CD4-positive, alpha-beta T cell treated with Interleukin-4 for 4 hours (primary cell): ENCODE measurements around the gene OBSL1.

Experiments used
- DNase-seq: peaks from one replicate; pipeline ENCODE4 v3.0.0-alpha.2; 2020

OBSL1 gene

GRCh38 chr2:219595256-219595655 is 23.9 kb upstream of the OBSL1 start:
- no peak for DNase-seq

GRCh38 chr2:219593154-219593553 is 21.8 kb upstream of the OBSL1 start:
- no peak for DNase-seq

GRCh38 chr2:219592736-219593135 is 21.4 kb upstream of the OBSL1 start:
- no peak for DNase-seq

- no peak for DNase-seq
Observed at GRCh38 chr2:219591091-219591490, 19.8 kb upstream of the OBSL1 start.

GRCh38 chr2:219581346-219581745 is 10.0 kb upstream of the OBSL1 start:
- no peak for DNase-seq

- no peak for DNase-seq
Observed at GRCh38 chr2:219578811-219579613, 7.7 kb upstream of the OBSL1 start.

GRCh38 chr2:219576505-219577388 is 5.4 kb upstream of the OBSL1 start:
- DNase-seq: no peak

- DNase-seq: no peak
Observed at GRCh38 chr2:219575566-219576504, 4.5 kb upstream of the OBSL1 start.

- DNase-seq: no peak
Observed at GRCh38 chr2:219574484-219575311, 3.4 kb upstream of the OBSL1 start.

GRCh38 chr2:219573166-219573565 is 1.8 kb upstream of the OBSL1 start:
- DNase-seq: no peak

- DNase-seq: no peak
Observed at GRCh38 chr2:219572237-219573001, 1.1 kb upstream of the OBSL1 start, which contains the start of gene INHA. Gene INHA, plus strand, starts transcription at chr2:219572310. Its CDS starts 65 bp downstream, at chr2:219572375.

GRCh38 chr2:219570924-219571310 is 422 bp downstream of the OBSL1 start:
- DNase-seq: no peak

- DNase-seq: no peak
Observed at GRCh38 chr2:219570194-219570923, 980 bp downstream of the OBSL1 start.

GRCh38 chr2:219569635-219570034 is 1.7 kb downstream of the OBSL1 start:
- DNase-seq: no peak

GRCh38 chr2:219569041-219569440 is 2.3 kb downstream of the OBSL1 start:
- no peak for DNase-seq

GRCh38 chr2:219567791-219568361 is 3.5 kb downstream of the OBSL1 start:
- DNase-seq: no peak

GRCh38 chr2:219567131-219567530 is 4.2 kb downstream of the OBSL1 start:
- no peak for DNase-seq

- DNase-seq: no peak
Observed at GRCh38 chr2:219566640-219567039, 4.7 kb downstream of the OBSL1 start.

- no peak for DNase-seq
Observed at GRCh38 chr2:219565130-219566080, 5.9 kb downstream of the OBSL1 start.
